Panc1 (cell line): ENCODE data around the gene NCKAP5.

Experiments used
- CTCF ChIP-seq: fragments of 450-650 bp; IDR thresholded peaks from 2 replicates; pipeline ENCODE4 v1.5.1; 2017; ENCODE audit warnings: mild to moderate bottlenecking
- POLR2AphosphoS5 ChIP-seq: IDR thresholded peaks from 2 replicates; pipeline ENCODE4 v1.6.1; 2012; ENCODE audit warnings: mild to moderate bottlenecking, low read depth, low read length, moderate library complexity

GRCh38 chr2:133608291-133608690, 40.0 kb upstream of the NCKAP5 start:
- TF ChIP-seq CTCF (no peak), POLR2AphosphoS5 (no peak)
